Airway epithelial cell (primary cell): ENCODE results near the gene IFT81. TPM values are rescaled to one million over a fixed set of nuclear protein-coding genes. Genes with fewer than 3 reads are reported as not detected.

Experiments used
- total RNA-seq: library from RNA; depleted of rRNA; stranded (reverse); fragments of >200 nt; gene quantifications from 2 replicates; pipeline ENCODE4 v1.2.3, GENCODE V29; 2015

Gene IFT81
- 6.0 and 8.4 TPM in 2 replicates for total RNA-seq

GRCh38 chr12:110124269-110124995 lies at the start of gene IFT81:
TSS of gene IFT81 (plus strand) at chr12:110124357. CDS start at chr12:110127381, 3,024 bp downstream.

Other genes with a start within 250 kb of the IFT81 start
- gene GLTP, start 243.8 kb upstream of the IFT81 start, total RNA-seq = 395 and 407 TPM in 2 replicates
- gene TCHP, start 224.1 kb upstream of the IFT81 start, total RNA-seq = 13.7 and 18.5 TPM in 2 replicates
- 9.0 and 15.6 TPM in 2 replicates for gene GIT2, start 128.0 kb upstream of the IFT81 start, total RNA-seq
- gene ANKRD13A, start 124.9 kb upstream of the IFT81 start, total RNA-seq = 21.3 and 41.9 TPM in 2 replicates
- 6.3 and 11.1 TPM in 2 replicates for gene C12orf76, start 75.8 kb upstream of the IFT81 start, total RNA-seq
- gene ATP2A2, start 156.9 kb downstream of the IFT81 start, total RNA-seq = 200 and 258 TPM in 2 replicates